HTR-8/SVneo (cell line): ENCODE data around the gene KRTAP10-7.

Source experiments
- DNase-seq: peaks from one replicate; pipeline ENCODE4 v3.0.0; 2011; ENCODE audit warnings: low spot score, mixed read lengths; ENCODE audit not compliant: insufficient read length
- FAIRE-seq: peaks from 2 replicates; lab custom pipeline; 2011; peaks lifted over from hg19 to GRCh38; lab: Jason Lieb, UNC

Gene KRTAP10-7

DNA sequence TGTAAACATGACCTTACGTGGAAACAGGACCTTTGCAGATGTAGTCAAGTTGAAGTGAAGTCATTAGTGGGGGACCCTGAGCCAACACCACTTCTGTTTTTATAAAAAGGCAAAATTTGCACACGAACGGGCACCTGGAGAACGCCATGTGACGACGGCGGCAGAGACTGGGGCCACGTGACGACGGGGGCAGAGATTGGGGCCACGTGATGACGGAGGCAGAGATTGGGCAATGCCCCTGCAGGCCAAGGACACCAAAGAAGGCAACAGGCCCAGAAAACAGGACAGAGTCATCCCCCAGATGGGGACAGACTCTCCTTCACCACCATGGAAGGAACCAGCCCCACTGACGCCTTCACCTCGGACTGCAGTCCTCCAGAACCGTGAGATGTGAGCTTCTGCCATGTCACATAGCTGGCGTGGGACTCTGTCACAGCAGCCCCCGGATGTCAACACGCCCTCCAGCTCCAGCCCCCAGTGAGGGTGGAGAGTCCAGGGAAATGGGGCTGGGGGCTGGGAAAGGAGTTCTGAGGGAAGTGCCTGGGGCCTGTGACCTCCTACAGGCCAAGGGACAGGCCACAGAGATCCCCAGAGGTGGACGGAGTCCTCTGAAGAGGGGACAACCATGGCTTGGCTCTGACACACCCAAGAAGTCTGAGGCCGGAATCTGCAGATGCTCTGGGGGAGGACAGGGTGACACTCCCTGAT is 50.0 kb downstream of the KRTAP10-7 start:
- FAIRE-seq (no peak), DNase-seq (no peak)

- FAIRE-seq (no peak), DNase-seq (no peak)
These were observed 50.7 kb downstream of the KRTAP10-7 start for GRCh38 chr21:44650973-44651675.
